HG02870 (cell line): ENCODE results near the gene SIGLEC10.

Source experiments
- ATAC-seq: cut with Tn5 transposase; IDR thresholded peaks from one replicate; pipeline ENCODE4 v1.9.1; 2021; ENCODE audit warnings: mild to moderate bottlenecking, moderate library complexity; ENCODE audit not compliant: unreplicated experiment

Gene SIGLEC10

DNA sequence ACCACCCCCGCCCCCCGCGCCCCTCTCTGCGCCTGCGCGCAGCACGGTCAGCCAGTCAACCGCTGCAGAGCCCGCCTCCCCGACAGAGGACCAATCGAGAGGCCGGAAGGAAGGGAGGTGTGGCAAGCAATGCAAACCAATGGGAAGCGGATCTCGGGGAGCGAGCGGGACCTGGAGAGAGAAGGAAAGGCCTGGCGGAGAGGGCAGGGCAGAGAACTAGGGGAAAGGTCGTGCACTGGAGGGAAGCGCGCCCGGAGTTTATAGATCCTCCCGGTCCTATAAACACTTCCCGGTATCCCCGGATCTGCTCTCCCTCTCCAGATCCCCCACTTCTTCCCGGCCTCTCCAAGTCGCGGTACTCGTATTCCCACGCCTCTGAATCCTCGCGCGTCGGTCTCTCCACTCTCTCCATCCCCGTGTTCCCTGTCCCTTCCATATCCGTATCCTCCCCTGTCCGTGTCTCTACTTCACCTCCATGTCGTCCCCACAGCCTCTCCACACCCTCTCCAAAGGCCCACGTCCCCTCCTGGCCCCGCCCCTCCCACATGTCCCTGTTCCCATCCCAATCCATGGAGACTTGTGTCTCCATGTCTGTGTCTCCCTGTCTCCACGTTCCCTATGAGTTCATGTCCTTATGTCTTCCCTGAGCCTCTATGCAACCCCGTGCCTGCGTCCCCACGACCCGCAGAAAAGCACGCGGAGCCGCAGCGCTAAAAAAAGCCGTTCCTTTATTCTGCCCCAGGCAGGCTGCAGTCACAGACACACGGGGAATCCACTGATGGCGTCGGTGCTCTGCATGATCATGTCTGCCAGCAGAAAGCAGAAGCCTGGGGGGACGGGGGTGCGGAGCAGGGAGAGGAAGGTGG is 50.8 kb downstream of the SIGLEC10 start:
- ATAC-seq: peak; percentile 49

DNA sequence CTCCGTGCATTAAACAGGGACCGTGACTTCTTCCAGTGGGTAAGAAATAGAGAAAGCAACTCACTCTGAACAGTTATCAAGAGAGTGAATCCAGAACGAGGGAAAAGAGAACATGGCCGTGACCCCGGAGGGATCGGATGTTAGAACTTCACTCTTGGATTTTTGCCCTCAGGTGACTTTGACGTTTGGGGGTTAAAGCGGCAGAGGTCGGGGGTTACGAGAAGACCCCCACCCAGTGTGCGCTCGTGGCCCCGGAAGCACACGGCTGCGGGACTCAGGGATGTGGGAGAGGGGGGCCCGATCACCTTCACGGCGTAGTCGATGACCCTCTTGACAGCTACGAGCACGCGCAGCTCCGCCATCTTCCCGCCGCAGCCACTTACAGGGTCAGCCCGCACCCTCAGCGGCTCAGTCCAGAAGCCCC is 51.5 kb downstream of the SIGLEC10 start, which contains the start of gene ETFB:
Gene ETFB (minus strand): TSS at position 424 of the 424 bp plus-strand sequence. CDS start 62 bp downstream, at position 362.
- no peak for ATAC-seq

DNA sequence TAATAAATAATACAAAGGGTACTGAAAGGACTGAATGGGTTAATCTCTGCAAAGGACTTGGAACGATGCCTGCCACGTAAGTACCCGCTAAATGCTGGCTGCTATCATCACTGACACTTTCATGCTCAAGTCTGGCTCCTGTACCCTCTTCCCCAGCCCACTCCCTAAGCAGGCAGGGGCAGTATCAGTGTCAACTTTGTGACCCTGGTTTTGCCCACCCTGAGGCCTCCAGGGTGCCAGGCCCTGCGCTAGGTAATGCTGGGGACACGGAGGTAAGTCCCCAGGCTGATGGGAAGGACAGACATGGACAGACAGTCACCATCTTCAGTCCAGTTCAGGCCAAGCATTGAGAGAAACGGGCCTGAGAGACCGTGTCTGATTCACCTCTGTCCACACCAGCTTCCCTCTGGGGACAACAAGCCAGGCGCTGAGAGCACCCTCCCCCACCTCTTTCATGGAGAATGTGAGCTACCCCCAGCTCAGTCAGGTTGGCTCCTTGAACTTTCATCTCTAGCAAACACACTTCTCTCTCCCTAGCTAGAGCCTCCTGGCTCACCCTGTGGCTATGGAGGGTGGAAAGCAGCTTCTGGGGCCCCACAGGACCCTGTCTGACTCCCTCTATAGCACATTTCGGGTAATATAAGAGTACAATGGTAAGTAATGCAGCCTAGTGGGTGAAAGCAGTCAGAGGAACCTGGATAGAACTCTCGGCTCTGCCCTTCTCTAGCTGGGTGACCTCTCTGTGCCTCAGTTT is 52.1 kb downstream of the SIGLEC10 start:
- ATAC-seq: no peak

DNA sequence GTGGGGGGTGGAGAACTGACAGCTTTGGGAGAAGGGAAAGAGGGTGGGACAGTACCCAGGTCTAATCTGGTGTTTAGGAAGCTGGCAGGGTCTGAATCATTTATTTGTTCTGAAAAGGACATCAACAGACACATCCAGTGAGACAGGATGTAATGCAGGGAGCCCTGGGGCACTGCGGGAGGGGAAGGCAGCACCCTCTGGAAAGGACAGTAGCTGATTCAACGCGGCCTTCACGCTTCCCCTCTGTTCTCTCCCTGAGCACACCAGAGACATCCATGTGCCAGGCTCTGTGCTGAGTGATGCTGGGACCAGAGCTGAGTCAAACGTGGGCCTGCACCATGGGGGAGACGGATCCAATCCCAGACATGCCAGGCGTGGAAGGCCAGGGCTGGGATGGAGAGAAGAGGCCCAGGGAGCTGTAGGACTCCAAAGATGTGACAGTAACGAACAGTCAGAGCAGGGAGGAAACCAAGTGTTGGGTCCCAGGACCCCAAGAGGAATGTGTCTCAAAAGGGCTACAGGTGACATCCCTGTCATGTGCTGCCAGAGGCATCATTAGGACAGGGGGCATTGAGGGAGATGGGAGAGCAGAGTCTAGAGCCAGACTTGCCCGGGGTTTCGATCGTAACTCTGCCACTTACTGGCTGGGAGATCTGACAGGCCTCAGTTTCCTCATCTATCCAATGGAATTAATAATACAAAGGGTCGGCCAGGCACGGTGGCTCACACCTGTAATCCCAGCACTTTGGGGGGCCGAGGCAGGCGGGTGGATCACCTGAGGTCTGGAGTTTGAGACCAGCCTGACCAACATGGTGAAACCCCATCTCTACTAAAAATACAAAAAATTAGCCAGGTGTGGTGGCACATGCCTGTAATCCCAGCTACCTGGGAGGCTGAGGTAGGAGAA is 53.0 kb downstream of the SIGLEC10 start:
- ATAC-seq: no peak

DNA sequence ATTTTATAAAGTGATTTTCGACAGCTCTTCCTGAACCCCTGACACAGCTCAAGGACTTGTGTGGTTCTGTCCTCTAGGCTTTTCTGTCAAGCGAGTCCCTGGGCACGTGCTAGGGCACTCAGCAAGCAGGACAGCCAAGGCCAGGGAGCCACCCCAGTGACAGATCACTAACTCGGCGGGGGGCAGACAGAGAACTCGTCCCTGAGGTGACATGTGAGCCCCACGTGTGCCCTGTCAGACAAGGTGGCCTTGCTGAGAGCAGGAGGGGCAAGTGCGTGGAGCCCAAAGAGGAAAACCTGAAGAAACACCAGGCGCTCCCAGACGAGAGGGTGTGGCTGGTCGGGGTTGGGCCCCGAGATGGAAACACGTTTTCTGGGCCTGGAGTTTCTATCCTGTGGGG is 56.2 kb downstream of the SIGLEC10 start:
- no peak for ATAC-seq
